GM23338 (cell line): ENCODE data around the gene TRMT2A. TPM values are rescaled to one million over a fixed set of nuclear protein-coding genes. Genes with fewer than 3 reads are reported as not detected.
A peak's percentile ranks its signal among the peaks of the same experiment; 100 is the strongest.

Source experiments
- ATAC-seq: fragments of 200-7000 bp; cut with Tn5 transposase; 3 replicates; pipeline ENCODE4 v1.9.1; 2020
- DNase-seq: peaks from one replicate; pipeline ENCODE4 v3.0.0-alpha.2; 2015; ENCODE audit warnings: low spot score
- H2AFZ ChIP-seq: fragments of 200-600 bp; sonication (generic); 2 replicates; pipeline ENCODE4 v1.8.0; 2016; ENCODE audit warnings: antibody characterized with exemption, mild to moderate bottlenecking, moderate library complexity
- H3F3A ChIP-seq: fragments of 200-600 bp; sonication (generic); replicated peaks from 2 replicates; pipeline ENCODE4 v1.8.0; 2017; ENCODE audit warnings: antibody characterized with exemption, mixed run types, low read depth
- H3K27ac ChIP-seq: fragments of 200-600 bp; sonication (generic); 2 replicates; pipeline ENCODE4 v1.6.1; 2016; ENCODE audit warnings: low read depth
- H3K27me3 ChIP-seq: fragments of 200-600 bp; sonication (generic); 2 replicates; pipeline ENCODE4 v1.8.0; 2016; ENCODE audit warnings: mild to moderate bottlenecking, mixed run types, moderate library complexity; ENCODE audit not compliant: insufficient read depth
- H3K36me3 ChIP-seq: fragments of 200-600 bp; sonication (generic); 2 replicates; pipeline ENCODE4 v1.8.0; 2016; ENCODE audit warnings: mild to moderate bottlenecking; ENCODE audit not compliant: insufficient read depth
- H3K4me1 ChIP-seq: fragments of 200-600 bp; sonication (generic); 2 replicates; pipeline ENCODE4 v1.8.0; 2016; ENCODE audit warnings: mild to moderate bottlenecking, moderate library complexity; ENCODE audit not compliant: insufficient read depth
- H3K4me2 ChIP-seq: fragments of 200-600 bp; sonication (generic); 2 replicates; pipeline ENCODE4 v1.7.1; 2017; ENCODE audit warnings: mixed run types
- H3K4me3 ChIP-seq: fragments of 200-600 bp; sonication (generic); 2 replicates; pipeline ENCODE4 v1.6.1; 2016; ENCODE audit warnings: mixed run types
- H3K79me2 ChIP-seq: fragments of 200-600 bp; sonication (generic); replicated peaks from 2 replicates; pipeline ENCODE4 v1.8.0; 2017; ENCODE audit warnings: mild to moderate bottlenecking; ENCODE audit not compliant: insufficient read depth
- H3K9me2 ChIP-seq: fragments of 200-600 bp; sonication (generic); 2 replicates; pipeline ENCODE4 v1.8.0; 2017; ENCODE audit not compliant: insufficient read depth
- H4K20me1 ChIP-seq: fragments of 200-600 bp; sonication (generic); replicated peaks from 2 replicates; pipeline ENCODE4 v1.8.0; 2017; ENCODE audit warnings: mild to moderate bottlenecking; ENCODE audit not compliant: insufficient read depth
- H3K27ac Mint-ChIP-seq: 2 replicates; pipeline ENCODE4 v1.8.0; 2020; ENCODE audit warnings: inconsistent platforms, mild to moderate bottlenecking, moderate library complexity, mixed read lengths
- H3K27me3 Mint-ChIP-seq: 3 replicates; pipeline ENCODE4 v1.8.0; 2022; ENCODE audit warnings: low read depth, mild to moderate bottlenecking, moderate library complexity, mixed read lengths, inconsistent platforms; ENCODE audit not compliant: insufficient read depth, poor library complexity
- H3K36me3 Mint-ChIP-seq: 3 replicates; pipeline ENCODE4 v1.8.0; 2021; ENCODE audit warnings: low read depth, mild to moderate bottlenecking, inconsistent platforms, moderate library complexity, mixed read lengths
- H3K4me1 Mint-ChIP-seq: 3 replicates; pipeline ENCODE4 v1.8.0; 2020; ENCODE audit warnings: mild to moderate bottlenecking, inconsistent platforms, mixed read lengths
- H3K4me3 Mint-ChIP-seq: 3 replicates; pipeline ENCODE4 v1.8.0; 2021; ENCODE audit warnings: moderate library complexity, mild to moderate bottlenecking, inconsistent platforms, mixed read lengths
- H3K9me3 Mint-ChIP-seq: 3 replicates; pipeline ENCODE4 v1.8.0; 2020; ENCODE audit warnings: moderate library complexity, mild to moderate bottlenecking, inconsistent platforms, mixed read lengths
- CREB1 ChIP-seq: fragments of 250-450 bp; sonication (Bioruptor Pico); IDR thresholded peaks from 2 replicates; pipeline ENCODE4 v1.5.0; 2020; ENCODE audit warnings: low read depth, mild to moderate bottlenecking, moderate library complexity
- EZH2 ChIP-seq: fragments of 200-600 bp; sonication (generic); IDR thresholded peaks from one replicate; pipeline ENCODE4 v1.8.0; 2017; ENCODE audit warnings: antibody characterized with exemption, mild to moderate bottlenecking, low read depth; ENCODE audit not compliant: unreplicated experiment
- EZH2phosphoT487 ChIP-seq: fragments of 200-600 bp; sonication (generic); IDR thresholded peaks from one replicate; pipeline ENCODE4 v1.8.1; 2018; ENCODE audit warnings: antibody characterized with exemption; ENCODE audit not compliant: unreplicated experiment
- JUNB ChIP-seq: IDR thresholded peaks from one replicate; pipeline ENCODE4 v1.6.1; 2016; ENCODE audit warnings: antibody characterized with exemption; ENCODE audit not compliant: unreplicated experiment
- NANOG ChIP-seq: IDR thresholded peaks from 2 replicates; pipeline ENCODE4 v1.6.1; 2016; ENCODE audit warnings: antibody characterized with exemption, borderline replicate concordance
- POLR2AphosphoS5 ChIP-seq: IDR thresholded peaks from 2 replicates; pipeline ENCODE4 v1.6.1; 2016; ENCODE audit warnings: antibody characterized with exemption, low read depth
- REST ChIP-seq: IDR thresholded peaks from one replicate; pipeline ENCODE4 v1.6.1; 2018; ENCODE audit warnings: antibody characterized with exemption; ENCODE audit not compliant: unreplicated experiment
- STAT1 ChIP-seq: IDR thresholded peaks from one replicate; pipeline ENCODE4 v1.6.1; 2016; ENCODE audit warnings: antibody characterized with exemption; ENCODE audit not compliant: unreplicated experiment
- ZNF331 ChIP-seq: fragments of 250-450 bp; sonication (Bioruptor Pico); IDR thresholded peaks from 2 replicates; pipeline ENCODE4 v1.5.0; 2020; ENCODE audit warnings: low read depth, mild to moderate bottlenecking, moderate library complexity
- polyA plus RNA-seq: library from polyadenylated mRNA; unstranded; fragments of >200 nt; fragmentation: Nextera tagmentation; extraction: Ambion mirVana; gene quantifications from 2 replicates; pipeline ENCODE4 v1.2.1, GENCODE V29; 2016
- total RNA-seq: library from RNA; depleted of rRNA; stranded (reverse); fragments of >200 nt; shearing (Covaris generic); gene quantifications from 2 replicates; pipeline ENCODE4 v1.2.3, GENCODE V29; 2014
- TF ChIP-seq, protein P1 (sequence below), 2 experiments: fragments of 200-600 bp in 1 of 2; sonication (generic) in 1 of 2; conservative IDR thresholded peaks; 2 replicates each; pipeline versions ENCODE4 v1.5.1 to v1.6.1; 2016 to 2017; ENCODE audit warnings: antibody characterized with exemption in 2 of 2, low read depth in 2 of 2, mild to moderate bottlenecking in 2 of 2, moderate library complexity in 1 of 2
- TF ChIP-seq, protein P2 (sequence below): IDR thresholded peaks from 2 replicates; pipeline ENCODE4 v1.6.1; 2016; ENCODE audit warnings: antibody characterized with exemption

Gene TRMT2A
- total and polyA plus RNA-seq, 2 experiments from 2014 or later = 41.3 to 61.3 TPM

DNA sequence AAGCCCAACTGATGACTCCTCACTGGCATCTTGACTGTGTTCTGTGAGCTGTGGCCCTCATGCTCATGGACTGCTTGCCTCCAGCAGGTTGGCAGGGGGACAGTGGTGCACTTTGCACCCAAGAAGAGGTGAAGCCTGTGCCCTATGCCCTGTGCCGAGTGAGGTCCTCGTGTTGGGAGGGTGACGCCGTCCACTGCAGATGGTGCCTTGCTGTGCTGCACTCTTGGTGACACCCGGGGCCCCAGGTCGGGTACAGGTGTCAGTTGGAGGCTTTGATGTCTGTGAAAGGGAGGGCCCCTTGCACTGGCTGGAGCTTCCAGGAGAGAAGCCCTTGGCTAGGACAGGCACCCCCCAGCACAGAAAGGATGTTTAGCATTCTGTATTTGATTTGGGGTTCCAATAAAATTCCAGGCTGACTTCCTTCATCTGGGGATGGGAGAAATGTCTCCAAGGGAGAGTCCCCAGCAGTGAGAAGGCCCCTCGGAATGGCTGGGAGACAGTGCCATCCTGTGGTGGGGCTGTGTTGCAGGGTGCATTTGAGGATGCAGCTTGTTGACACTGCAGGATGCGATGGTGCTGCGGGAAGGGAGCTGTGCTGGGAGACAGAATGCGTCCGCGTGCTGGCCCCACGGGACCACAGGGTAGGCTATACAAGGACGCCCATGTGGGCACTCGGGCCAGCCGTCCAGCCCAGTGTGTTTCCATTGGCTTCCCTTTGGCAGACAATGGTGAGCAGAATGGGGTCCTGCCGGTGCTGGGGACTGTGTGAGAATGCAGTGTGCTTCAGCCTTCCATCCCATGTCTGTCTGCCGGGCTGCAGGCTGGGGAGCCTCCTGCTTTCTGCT is 12.1 kb upstream of the TRMT2A start:
- Histone ChIP-seq H3K4me2 (no peak overlapping the region), H3K9me2 (no peaks in the 10 kb centered on the region), H2AFZ (no peak overlapping the region), H3K4me1 (no peaks in the 10 kb centered on the region; the same call in 1 of the 2 replicates), H3K27me3 (no peaks in the 10 kb centered on the region), H4K20me1 (peaks cover 11% of the 10 kb centered on the region), H3K4me3 (no peak overlapping the region), H3F3A (peaks cover 44% of the 10 kb centered on the region), H3K36me3 (peaks cover 13% of the 10 kb centered on the region; the same call in 1 of the 2 replicates), H3K79me2 (peaks cover 13% of the 10 kb centered on the region), H3K27ac (peak overlapping the region; percentile 74)
- Mint-ChIP-seq H3K4me3 (peak overlapping the region; percentile 34; the same call in 2 of the 3 replicates), H3K9me3 (no peaks in the 10 kb centered on the region), H3K4me1 (peaks cover 2% of the 10 kb centered on the region; the same call in 1 of the 3 replicates), H3K27me3 (peaks cover 17% of the 10 kb centered on the region), H3K36me3 (peaks cover 43% of the 10 kb centered on the region), H3K27ac (no peak overlapping the region)
- TF ChIP-seq, protein P1, sequence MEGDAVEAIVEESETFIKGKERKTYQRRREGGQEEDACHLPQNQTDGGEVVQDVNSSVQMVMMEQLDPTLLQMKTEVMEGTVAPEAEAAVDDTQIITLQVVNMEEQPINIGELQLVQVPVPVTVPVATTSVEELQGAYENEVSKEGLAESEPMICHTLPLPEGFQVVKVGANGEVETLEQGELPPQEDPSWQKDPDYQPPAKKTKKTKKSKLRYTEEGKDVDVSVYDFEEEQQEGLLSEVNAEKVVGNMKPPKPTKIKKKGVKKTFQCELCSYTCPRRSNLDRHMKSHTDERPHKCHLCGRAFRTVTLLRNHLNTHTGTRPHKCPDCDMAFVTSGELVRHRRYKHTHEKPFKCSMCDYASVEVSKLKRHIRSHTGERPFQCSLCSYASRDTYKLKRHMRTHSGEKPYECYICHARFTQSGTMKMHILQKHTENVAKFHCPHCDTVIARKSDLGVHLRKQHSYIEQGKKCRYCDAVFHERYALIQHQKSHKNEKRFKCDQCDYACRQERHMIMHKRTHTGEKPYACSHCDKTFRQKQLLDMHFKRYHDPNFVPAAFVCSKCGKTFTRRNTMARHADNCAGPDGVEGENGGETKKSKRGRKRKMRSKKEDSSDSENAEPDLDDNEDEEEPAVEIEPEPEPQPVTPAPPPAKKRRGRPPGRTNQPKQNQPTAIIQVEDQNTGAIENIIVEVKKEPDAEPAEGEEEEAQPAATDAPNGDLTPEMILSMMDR (conservative IDR thresholded peaks at IDR 0.05; ENCODE audit: low read depth in 2 of 2) = peak; percentile 47 to 74
- TF ChIP-seq POLR2AphosphoS5 = peak; percentile 9; the same call in 1 of the 2 replicates
- TF ChIP-seq REST = no peak
- TF ChIP-seq JUNB = no peak
- TF ChIP-seq NANOG = no peak
- ATAC-seq (peak; percentile 23), DNase-seq (peak; percentile 78)

DNA sequence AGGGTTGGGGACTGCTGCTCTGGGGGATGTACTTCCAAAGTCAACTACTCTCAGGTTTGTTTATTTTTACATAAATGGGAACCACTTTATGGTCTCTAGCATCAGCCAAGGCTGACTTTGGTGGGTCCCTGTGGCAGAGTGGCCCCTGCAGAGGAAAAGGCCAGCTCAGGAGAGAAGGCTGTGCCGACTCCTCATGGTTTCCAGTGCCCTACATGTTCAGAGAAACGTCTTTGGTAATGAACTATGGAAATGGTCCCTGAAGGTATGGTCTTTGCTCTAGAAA is 11.5 kb upstream of the TRMT2A start:
- Histone ChIP-seq H3K4me2 (no peak overlapping the region), H3F3A (peaks cover 46% of the 10 kb centered on the region), H3K79me2 (peaks cover 16% of the 10 kb centered on the region), H4K20me1 (peaks cover 17% of the 10 kb centered on the region), H3K9me2 (no peaks in the 10 kb centered on the region), H3K4me3 (no peak overlapping the region), H3K4me1 (no peaks in the 10 kb centered on the region; the same call in 1 of the 2 replicates), H3K36me3 (peaks cover 15% of the 10 kb centered on the region; the same call in 1 of the 2 replicates), H3K27me3 (no peaks in the 10 kb centered on the region), H3K27ac (peak overlapping the region; percentile 74), H2AFZ (no peak overlapping the region)
- H3K4me3 Mint-ChIP-seq = no peak overlapping the region
- peaks cover 49% of the 10 kb centered on the region for H3K36me3 Mint-ChIP-seq
- no peaks in the 10 kb centered on the region for H3K9me3 Mint-ChIP-seq
- no peak overlapping the region for H3K27ac Mint-ChIP-seq
- ATAC-seq (no peak), DNase-seq (no peak)
- peaks cover 15% of the 10 kb centered on the region for H3K27me3 Mint-ChIP-seq
- H3K4me1 Mint-ChIP-seq = peaks cover 2% of the 10 kb centered on the region; the same call in 1 of the 3 replicates
- TF ChIP-seq, protein P2, sequence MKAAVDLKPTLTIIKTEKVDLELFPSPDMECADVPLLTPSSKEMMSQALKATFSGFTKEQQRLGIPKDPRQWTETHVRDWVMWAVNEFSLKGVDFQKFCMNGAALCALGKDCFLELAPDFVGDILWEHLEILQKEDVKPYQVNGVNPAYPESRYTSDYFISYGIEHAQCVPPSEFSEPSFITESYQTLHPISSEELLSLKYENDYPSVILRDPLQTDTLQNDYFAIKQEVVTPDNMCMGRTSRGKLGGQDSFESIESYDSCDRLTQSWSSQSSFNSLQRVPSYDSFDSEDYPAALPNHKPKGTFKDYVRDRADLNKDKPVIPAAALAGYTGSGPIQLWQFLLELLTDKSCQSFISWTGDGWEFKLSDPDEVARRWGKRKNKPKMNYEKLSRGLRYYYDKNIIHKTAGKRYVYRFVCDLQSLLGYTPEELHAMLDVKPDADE = no peak
- TF ChIP-seq ZNF331 (CRISPR knock-in tag) (no peak), STAT1 (no peak), EZH2phosphoT487 (no peak), POLR2AphosphoS5 (no peak; the same call in 1 of the 2 replicates), CREB1 (CRISPR knock-in tag) (no peak), EZH2 (no peak), REST (no peak), JUNB (no peak)
